Measurements from ENCODE around the gene FGA.

Gene FGA

DNA sequence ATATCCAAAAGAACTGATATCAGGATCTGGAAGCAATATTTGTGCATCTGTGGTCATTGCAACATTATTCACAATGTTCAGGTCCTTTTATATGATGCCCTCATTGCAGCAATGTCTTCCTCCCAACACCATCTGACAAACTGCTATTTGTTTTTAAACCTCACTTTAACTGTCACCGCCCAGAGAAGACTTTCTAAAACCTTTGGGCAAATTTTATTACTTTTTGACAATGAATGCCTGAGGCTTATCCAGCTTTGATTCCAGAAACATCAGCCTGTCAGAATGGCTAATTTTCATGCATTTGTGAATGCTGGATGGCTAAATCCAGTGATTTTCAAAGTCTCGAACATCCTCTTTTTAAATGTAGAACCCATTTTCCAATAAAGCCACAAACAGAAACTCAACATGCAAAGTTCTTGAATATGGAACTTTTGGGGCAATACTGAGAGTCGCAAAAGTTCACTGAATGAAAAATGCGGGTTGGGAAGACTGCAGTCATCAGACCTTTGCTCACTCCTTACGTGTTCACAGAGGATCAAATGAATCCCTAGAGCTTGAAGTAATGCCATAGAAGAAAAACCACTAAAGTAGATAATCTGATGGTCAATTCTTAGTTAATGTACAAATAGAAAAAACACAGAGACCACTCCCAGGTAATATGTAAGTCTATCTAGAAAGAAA is 17.2 kb downstream of the FGA start:
- DNase-seq (ENCODE audit: low spot score), result no peak
- H3K27ac ChIP-seq, result no peak overlapping the region
- CTCF ChIA-PET, result interaction anchor here (0.6 kb wide), 1 partner anchor 345 kb away, joined by 3 read pairs; no protein-coding TSS in a partner anchor
- no peak for TF ChIP-seq CTCF (conservative IDR thresholded peaks at IDR 0.05; ENCODE audit: low read depth)
- POLR2A ChIA-PET (ENCODE audit: low non-redundant PET), result no interaction called here

DNA sequence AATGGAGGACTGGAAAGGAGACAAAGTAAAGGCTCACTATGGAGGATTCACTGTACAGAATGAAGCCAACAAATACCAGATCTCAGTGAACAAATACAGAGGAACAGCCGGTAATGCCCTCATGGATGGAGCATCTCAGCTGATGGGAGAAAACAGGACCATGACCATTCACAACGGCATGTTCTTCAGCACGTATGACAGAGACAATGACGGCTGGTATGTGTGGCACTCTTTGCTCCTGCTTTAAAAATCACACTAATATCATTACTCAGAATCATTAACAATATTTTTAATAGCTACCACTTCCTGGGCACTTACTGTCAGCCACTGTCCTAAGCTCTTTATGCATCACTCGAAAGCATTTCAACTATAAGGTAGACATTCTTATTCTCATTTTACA is 21.0 kb downstream of the FGA start:
- H3K27ac ChIP-seq, result no peak overlapping the region
- CTCF ChIA-PET, result no interaction called here
- DNase-seq (ENCODE audit: low spot score), result no peak
- POLR2A ChIA-PET (ENCODE audit: low non-redundant PET), result no interaction called here
- no peak for TF ChIP-seq CTCF (conservative IDR thresholded peaks at IDR 0.05; ENCODE audit: low read depth)

DNA sequence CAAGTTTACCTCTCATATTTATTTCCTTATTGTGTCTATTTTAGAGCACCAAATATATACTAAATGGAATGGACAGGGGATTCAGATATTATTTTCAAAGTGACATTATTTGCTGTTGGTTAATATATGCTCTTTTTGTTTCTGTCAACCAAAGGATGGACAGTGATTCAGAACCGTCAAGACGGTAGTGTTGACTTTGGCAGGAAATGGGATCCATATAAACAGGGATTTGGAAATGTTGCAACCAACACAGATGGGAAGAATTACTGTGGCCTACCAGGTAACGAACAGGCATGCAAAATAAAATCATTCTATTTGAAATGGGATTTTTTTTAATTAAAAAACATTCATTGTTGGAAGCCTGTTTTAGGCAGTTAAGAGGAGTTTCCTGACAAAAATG is 21.5 kb downstream of the FGA start:
- no peak overlapping the region for H3K27ac ChIP-seq
- POLR2A ChIA-PET (ENCODE audit: low non-redundant PET), result no interaction called here
- CTCF ChIA-PET, result no interaction called here
- no peak for TF ChIP-seq CTCF (conservative IDR thresholded peaks at IDR 0.05; ENCODE audit: low read depth)
- DNase-seq (ENCODE audit: low spot score), result peak; percentile 6

- no peak for DNase-seq (ENCODE audit: low spot score)
- H3K27ac ChIP-seq, result no peak overlapping the region
- no peak for TF ChIP-seq CTCF (conservative IDR thresholded peaks at IDR 0.05; ENCODE audit: low read depth)
- CTCF ChIA-PET, result no interaction called here
- POLR2A ChIA-PET (ENCODE audit: low non-redundant PET), result no interaction called here
Observed at GRCh38 chr4:154566639-154567204, 23.8 kb downstream of the FGA start.

DNA sequence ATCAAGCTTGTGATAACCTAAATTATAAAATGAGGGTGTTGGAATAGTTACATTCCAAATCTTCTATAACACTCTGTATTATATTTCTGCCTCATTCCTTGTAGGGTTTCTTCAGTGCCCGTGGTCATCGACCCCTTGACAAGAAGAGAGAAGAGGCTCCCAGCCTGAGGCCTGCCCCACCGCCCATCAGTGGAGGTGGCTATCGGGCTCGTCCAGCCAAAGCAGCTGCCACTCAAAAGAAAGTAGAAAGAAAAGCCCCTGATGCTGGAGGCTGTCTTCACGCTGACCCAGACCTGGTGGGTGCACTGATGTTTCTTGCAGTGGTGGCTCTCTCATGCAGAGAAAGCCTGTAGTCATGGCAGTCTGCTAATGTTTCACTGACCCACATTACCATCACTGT is 24.8 kb downstream of the FGA start:
- no peak overlapping the region for H3K27ac ChIP-seq
- no peak for TF ChIP-seq CTCF (conservative IDR thresholded peaks at IDR 0.05; ENCODE audit: low read depth)
- POLR2A ChIA-PET (ENCODE audit: low non-redundant PET), result no interaction called here
- CTCF ChIA-PET, result no interaction called here
- DNase-seq (ENCODE audit: low spot score), result no peak

GRCh38 chr4:154564311-154564710 is 26.2 kb downstream of the FGA start:
- DNase-seq (ENCODE audit: low spot score), result peak; percentile 10
- ChIA-PET CTCF (interaction anchor here (0.9 kb wide), 1 partner anchor 17 kb away, joined by 3 read pairs; no protein-coding TSS in a partner anchor), POLR2A (ENCODE audit: low non-redundant PET) (no interaction called here)
- no peak overlapping the region for H3K27ac ChIP-seq
- TF ChIP-seq CTCF (conservative IDR thresholded peaks at IDR 0.05; ENCODE audit: low read depth), result no peak

Data from RWPE1 (cell line).